ENCODE results near the gene CLEC19A.

CLEC19A gene

GRCh38 chr16:19284207-19284606 is 1.3 kb upstream of the CLEC19A start:
- no peak for DNase-seq (ENCODE audit: low read depth in 2 of 3, low spot score in 1 of 3)

GRCh38 chr16:19286827-19287226 is 1.3 kb downstream of the CLEC19A start:
- DNase-seq (ENCODE audit: low read depth in 2 of 3, low spot score in 1 of 3) = no peak

- no peak for DNase-seq (ENCODE audit: low read depth in 2 of 3, low spot score in 1 of 3)
These were observed 1.7 kb downstream of the CLEC19A start for GRCh38 chr16:19287241-19287640.

- no peak for DNase-seq (ENCODE audit: low read depth in 2 of 3, low spot score in 1 of 3)
These were observed 3.6 kb downstream of the CLEC19A start for GRCh38 chr16:19288872-19289799.

- no peak for DNase-seq (ENCODE audit: low read depth in 2 of 3, low spot score in 1 of 3)
These were observed 4.4 kb downstream of the CLEC19A start for GRCh38 chr16:19289811-19290485.

GRCh38 chr16:19290860-19291259 is 5.3 kb downstream of the CLEC19A start:
- no peak for DNase-seq (ENCODE audit: low read depth in 2 of 3, low spot score in 1 of 3)

- no peak for DNase-seq (ENCODE audit: low read depth in 2 of 3, low spot score in 1 of 3)
These were observed 5.9 kb downstream of the CLEC19A start for GRCh38 chr16:19291475-19291874.

GRCh38 chr16:19292186-19292585 is 6.7 kb downstream of the CLEC19A start:
- no peak for DNase-seq (ENCODE audit: low read depth in 2 of 3, low spot score in 1 of 3)

GRCh38 chr16:19294156-19294649 is 8.7 kb downstream of the CLEC19A start:
- peak; percentile 35 to 48 (median 38) for DNase-seq (ENCODE audit: low read depth in 2 of 3, low spot score in 1 of 3)

GRCh38 chr16:19295393-19295792 is 9.9 kb downstream of the CLEC19A start:
- peak in 1 of 3 donors; percentile 16 for DNase-seq (ENCODE audit: low read depth in 2 of 3, low spot score in 1 of 3)

- DNase-seq (ENCODE audit: low read depth in 2 of 3, low spot score in 1 of 3) = no peak
These were observed 11.9 kb downstream of the CLEC19A start for GRCh38 chr16:19297454-19297853.

- no peak for DNase-seq (ENCODE audit: low read depth in 2 of 3, low spot score in 1 of 3)
These were observed 14.0 kb downstream of the CLEC19A start for GRCh38 chr16:19299565-19299964.

GRCh38 chr16:19301931-19302330 is 16.4 kb downstream of the CLEC19A start:
- DNase-seq (ENCODE audit: low read depth in 2 of 3, low spot score in 1 of 3) = no peak

- no peak for DNase-seq (ENCODE audit: low read depth in 2 of 3, low spot score in 1 of 3)
These were observed 19.2 kb downstream of the CLEC19A start for GRCh38 chr16:19304750-19305149.

- DNase-seq (ENCODE audit: low read depth in 2 of 3, low spot score in 1 of 3) = no peak
These were observed 19.9 kb downstream of the CLEC19A start for GRCh38 chr16:19305443-19305842.

GRCh38 chr16:19307587-19308241 is 22.2 kb downstream of the CLEC19A start:
- no peak for DNase-seq (ENCODE audit: low read depth in 2 of 3, low spot score in 1 of 3)

GRCh38 chr16:19308392-19308791 is 22.9 kb downstream of the CLEC19A start:
- DNase-seq (ENCODE audit: low read depth in 2 of 3, low spot score in 1 of 3) = no peak

- DNase-seq (ENCODE audit: low read depth in 2 of 3, low spot score in 1 of 3) = no peak
These were observed 23.6 kb downstream of the CLEC19A start for GRCh38 chr16:19309178-19309577.

GRCh38 chr16:19314718-19315425 is 29.3 kb downstream of the CLEC19A start:
- no peak for DNase-seq (ENCODE audit: low read depth in 2 of 3, low spot score in 1 of 3)

GRCh38 chr16:19315889-19316433 is 30.4 kb downstream of the CLEC19A start:
- no peak for DNase-seq (ENCODE audit: low read depth in 2 of 3, low spot score in 1 of 3)

- no peak for DNase-seq (ENCODE audit: low read depth in 2 of 3, low spot score in 1 of 3)
These were observed 31.3 kb downstream of the CLEC19A start for GRCh38 chr16:19316846-19317245.

All from stimulated activated CD4-positive, alpha-beta T cell treated with anti-CD3 and anti-CD28 coated beads, Interleukin-12 subunit alpha, Interleukin-12 subunit beta, amount 100 ng/mL, for 48 hours (primary cell).